ENCODE data around the gene DLG5.

DLG5 gene

GRCh38 chr10:77961668-77962067 lies 35.1 kb upstream of the DLG5 start:
- DNase-seq (ENCODE audit: insufficient read length, low spot score): no peak
- TF ChIP-seq POLR2A (IDR thresholded peaks at IDR 0.05; ENCODE audit: low read depth, low read length): no peak
- no peak for FAIRE-seq

GRCh38 chr10:77960829-77961329 lies 34.3 kb upstream of the DLG5 start:
- no peak for TF ChIP-seq POLR2A (IDR thresholded peaks at IDR 0.05; ENCODE audit: low read depth, low read length)
- DNase-seq (ENCODE audit: insufficient read length, low spot score) (no peak), FAIRE-seq (no peak)

GRCh38 chr10:77959887-77960455 lies 33.4 kb upstream of the DLG5 start:
- FAIRE-seq: no peak
- TF ChIP-seq POLR2A (IDR thresholded peaks at IDR 0.05; ENCODE audit: low read depth, low read length): no peak
- no peak for DNase-seq (ENCODE audit: insufficient read length, low spot score)

- TF ChIP-seq POLR2A (IDR thresholded peaks at IDR 0.05; ENCODE audit: low read depth, low read length): no peak
- DNase-seq (ENCODE audit: insufficient read length, low spot score) (no peak), FAIRE-seq (no peak)
These were observed 32.8 kb upstream of the DLG5 start for GRCh38 chr10:77959384-77959783.

- DNase-seq (ENCODE audit: insufficient read length, low spot score) (no peak), FAIRE-seq (no peak)
- no peak for TF ChIP-seq POLR2A (IDR thresholded peaks at IDR 0.05; ENCODE audit: low read depth, low read length)
These were observed 28.6 kb upstream of the DLG5 start for GRCh38 chr10:77955136-77955535.

GRCh38 chr10:77949167-77949566 lies 22.6 kb upstream of the DLG5 start:
- TF ChIP-seq POLR2A (IDR thresholded peaks at IDR 0.05; ENCODE audit: low read depth, low read length): no peak
- peak; percentile 90 for FAIRE-seq
- DNase-seq (ENCODE audit: insufficient read length, low spot score): peak; percentile 86

- DNase-seq (ENCODE audit: insufficient read length, low spot score): no peak
- no peak for TF ChIP-seq POLR2A (IDR thresholded peaks at IDR 0.05; ENCODE audit: low read depth, low read length)
- FAIRE-seq: peak; percentile 52
These were observed 19.5 kb upstream of the DLG5 start for GRCh38 chr10:77946084-77946483.

GRCh38 chr10:77944519-77944918 lies 18.0 kb upstream of the DLG5 start:
- FAIRE-seq: no peak
- DNase-seq (ENCODE audit: insufficient read length, low spot score): no peak
- TF ChIP-seq POLR2A (IDR thresholded peaks at IDR 0.05; ENCODE audit: low read depth, low read length): no peak

- peak; percentile 70 for DNase-seq (ENCODE audit: insufficient read length, low spot score)
- peak; percentile 87 for FAIRE-seq
- no peak for TF ChIP-seq POLR2A (IDR thresholded peaks at IDR 0.05; ENCODE audit: low read depth, low read length)
These were observed 16.8 kb upstream of the DLG5 start for GRCh38 chr10:77943121-77943901.

- no peak for TF ChIP-seq POLR2A (IDR thresholded peaks at IDR 0.05; ENCODE audit: low read depth, low read length)
- DNase-seq (ENCODE audit: insufficient read length, low spot score) (no peak), FAIRE-seq (no peak)
These were observed 15.2 kb upstream of the DLG5 start for GRCh38 chr10:77941790-77942189.

- TF ChIP-seq POLR2A (IDR thresholded peaks at IDR 0.05; ENCODE audit: low read depth, low read length): no peak
- no peak for DNase-seq (ENCODE audit: insufficient read length, low spot score)
- no peak for FAIRE-seq
These were observed 14.1 kb upstream of the DLG5 start for GRCh38 chr10:77940627-77941026.

GRCh38 chr10:77940225-77940624 lies 13.7 kb upstream of the DLG5 start:
- no peak for TF ChIP-seq POLR2A (IDR thresholded peaks at IDR 0.05; ENCODE audit: low read depth, low read length)
- DNase-seq (ENCODE audit: insufficient read length, low spot score) (no peak), FAIRE-seq (no peak)

GRCh38 chr10:77939561-77940001 lies 13.0 kb upstream of the DLG5 start:
- FAIRE-seq (no peak), DNase-seq (ENCODE audit: insufficient read length, low spot score) (no peak)
- no peak for TF ChIP-seq POLR2A (IDR thresholded peaks at IDR 0.05; ENCODE audit: low read depth, low read length)

GRCh38 chr10:77936697-77937567 lies 10.4 kb upstream of the DLG5 start:
- no peak for FAIRE-seq
- TF ChIP-seq POLR2A (IDR thresholded peaks at IDR 0.05; ENCODE audit: low read depth, low read length): no peak
- no peak for DNase-seq (ENCODE audit: insufficient read length, low spot score)

Measured in H54 (cell line).